B cell (primary cell): ENCODE results near the gene CASP2. TPM values are rescaled to one million over a fixed set of nuclear protein-coding genes. Genes with fewer than 3 reads are reported as not detected.

ENCODE experiments used
- ATAC-seq: fragments of 200-7000 bp; cut with Tn5 transposase; one replicate; pipeline ENCODE4 v1.10.0; 2021; ENCODE audit warnings: low read depth, mild to moderate bottlenecking, moderate number of reproducible peaks, moderate library complexity
- CTCF ChIA-PET: fragments of 350-600 bp; sonication (Branson Sonifier 250); formaldehyde crosslinking; loops from one replicate; lab custom pipeline; 2021; ENCODE audit warnings: antibody characterized with exemption, inconsistent platforms; lab: Charles Lee
- POLR2A ChIA-PET: fragments of 350-600 bp; sonication (Branson Sonifier 250); formaldehyde crosslinking; loops from one replicate; lab custom pipeline; 2021; ENCODE audit warnings: antibody characterized with exemption; lab: Charles Lee
- DNase-seq: peaks from one replicate; pipeline ENCODE4 v3.0.0; 2013
- H2AFZ ChIP-seq: 2 replicates; pipeline ENCODE4 v1.6.1; 2012; ENCODE audit warnings: mild to moderate bottlenecking, low read depth, low read length; ENCODE audit not compliant: insufficient read depth, poor library complexity, severe bottlenecking
- H3K27ac ChIP-seq, 2 donors: 1 replicate in 1 of 2; 2 replicates in 1 of 2; pipeline ENCODE4 v1.5.1; 2012 to 2013; ENCODE audit warnings: low read length in 2 of 2, mild to moderate bottlenecking in 2 of 2, moderate library complexity in 1 of 2
- H3K27me3 ChIP-seq, 4 experiments: fragments of 200-600 bp in 1 of 4; sonication (generic) in 1 of 4; replicated peaks in 1 of 4; 1 replicate in 2 of 4; 2 replicates in 2 of 4; pipeline versions ENCODE4 v1.6.1 to v1.7.0; 2013 to 2016; ENCODE audit warnings: low read length in 3 of 4, mild to moderate bottlenecking in 2 of 4, mixed read lengths in 1 of 4, moderate library complexity in 1 of 4; ENCODE audit not compliant: insufficient read depth in 4 of 4, control insufficient read depth in 3 of 4; ENCODE audit errors: control extremely low read depth in 1 of 4
- H3K36me3 ChIP-seq, 2 experiments: replicated peaks in 1 of 2; 1 replicate in 1 of 2; 2 replicates in 1 of 2; pipeline versions ENCODE4 v1.6.1 to v1.7.1; 2013; ENCODE audit warnings: low read length in 1 of 2; ENCODE audit not compliant: insufficient read depth in 2 of 2, control insufficient read depth in 1 of 2; ENCODE audit errors: control extremely low read depth in 1 of 2, extremely low read depth in 1 of 2
- H3K4me1 ChIP-seq, 2 donors: fragments of 200-600 bp in 1 of 2; sonication (generic) in 1 of 2; 1 replicate in 1 of 2; 2 replicates in 1 of 2; pipeline versions ENCODE4 v1.5.1 to v1.6.1; 2013 to 2017; ENCODE audit warnings: low read length in 2 of 2; ENCODE audit not compliant: control insufficient read depth in 2 of 2, insufficient read depth in 2 of 2
- H3K4me2 ChIP-seq: replicated peaks from 2 replicates; pipeline ENCODE3; 2012; ENCODE audit warnings: mild to moderate bottlenecking, low read depth, low read length; ENCODE audit not compliant: poor library complexity, severe bottlenecking
- H3K4me3 ChIP-seq, 5 experiments: fragments of 200-600 bp in 1 of 5; sonication (generic) in 1 of 5; 1 replicate in 3 of 5; 2 replicates in 2 of 5; pipeline versions ENCODE4 v1.5.1 to v1.7.0; 2011 to 2016; ENCODE audit warnings: low read length in 4 of 5, mild to moderate bottlenecking in 4 of 5, low read depth in 2 of 5, control low read depth in 1 of 5, moderate library complexity in 1 of 5; ENCODE audit not compliant: insufficient read depth in 1 of 5; ENCODE audit errors: control extremely low read depth in 1 of 5, extremely low read depth in 1 of 5
- H3K79me2 ChIP-seq: fragments of 200-600 bp; sonication (generic); one replicate; pipeline ENCODE4 v1.6.0; 2016; ENCODE audit warnings: low read length; ENCODE audit not compliant: control insufficient read depth, insufficient read depth
- H3K9ac ChIP-seq: fragments of 200-600 bp; sonication (generic); 2 replicates; pipeline ENCODE4 v1.6.1; 2017; ENCODE audit warnings: mild to moderate bottlenecking, low read length, moderate library complexity
- H3K9me3 ChIP-seq, 3 donors: one replicate each; pipeline versions ENCODE4 v1.6.1 to v1.7.1; 2013; ENCODE audit warnings: low read length in 2 of 3; ENCODE audit not compliant: control insufficient read depth in 2 of 3, insufficient read depth in 1 of 3; ENCODE audit errors: control extremely low read depth in 1 of 3
- H4K20me1 ChIP-seq: 2 replicates; pipeline ENCODE4 v1.6.0; 2012; ENCODE audit warnings: mild to moderate bottlenecking, low read length; ENCODE audit not compliant: insufficient read depth, control insufficient read depth, poor library complexity, severe bottlenecking
- H3K27ac Mint-ChIP-seq: one replicate; pipeline ENCODE4 v1.8.0; 2021; ENCODE audit warnings: mixed read lengths
- H3K27me3 Mint-ChIP-seq: one replicate; pipeline ENCODE4 v1.8.0; 2021; ENCODE audit warnings: mixed read lengths
- H3K4me1 Mint-ChIP-seq: one replicate; pipeline ENCODE4 v1.8.0; 2021; ENCODE audit warnings: mixed read lengths
- H3K4me3 Mint-ChIP-seq: one replicate; pipeline ENCODE4 v1.8.0; 2021; ENCODE audit warnings: mixed read lengths
- H3K9me3 Mint-ChIP-seq: one replicate; pipeline ENCODE4 v1.8.0; 2022; ENCODE audit warnings: mixed read lengths; ENCODE audit not compliant: insufficient read depth
- EZH2 ChIP-seq: IDR thresholded peaks from 2 replicates; pipeline ENCODE4 v1.6.1; 2012; ENCODE audit warnings: borderline replicate concordance, low read depth, mild to moderate bottlenecking, moderate library complexity, low read length; ENCODE audit not compliant: insufficient read depth, poor library complexity, severe bottlenecking
- WGBS: methylation state at CpG from one replicate; pipeline ENCODE4 v1.1.5; 2013; ENCODE audit warnings: missing lambda C conversion rate; ENCODE audit not compliant: insufficient coverage; 5-methylcytosine and 5-hydroxymethylcytosine counted together
- intact Hi-C: fragments of 100-400 bp; cut with micrococcal nuclease; formaldehyde crosslinking; loops from one replicate; pipeline ENCODE4 v1.10.0; 2022
- polyA plus RNA-seq: library from polyadenylated mRNA; depleted of rRNA; stranded (reverse); fragments of >200 nt; gene quantifications from 2 replicates; pipeline ENCODE4 v1.2.3, GENCODE V29; 2012
- total RNA-seq, 2 donors: library from RNA; stranded (reverse); fragments of 120-200 nt in 1 of 2; gene quantifications; 1 replicate in 1 of 2; 2 replicates in 1 of 2; pipeline versions ENCODE4 v1.2.3 to v1.2.4, GENCODE V29; 2013 to 2022
- TF ChIP-seq, protein P1 (sequence below): fragments of 200-600 bp; IDR thresholded peaks from one replicate; pipeline ENCODE4 v1.8.0; 2022; ENCODE audit warnings: antibody characterized with exemption, mild to moderate bottlenecking

The CASP2 gene
- total and polyA plus RNA-seq, 2 donors (not counting 1 experiment from before 2014, with no cell fraction given): 29.2 to 66.5 TPM

DNA sequence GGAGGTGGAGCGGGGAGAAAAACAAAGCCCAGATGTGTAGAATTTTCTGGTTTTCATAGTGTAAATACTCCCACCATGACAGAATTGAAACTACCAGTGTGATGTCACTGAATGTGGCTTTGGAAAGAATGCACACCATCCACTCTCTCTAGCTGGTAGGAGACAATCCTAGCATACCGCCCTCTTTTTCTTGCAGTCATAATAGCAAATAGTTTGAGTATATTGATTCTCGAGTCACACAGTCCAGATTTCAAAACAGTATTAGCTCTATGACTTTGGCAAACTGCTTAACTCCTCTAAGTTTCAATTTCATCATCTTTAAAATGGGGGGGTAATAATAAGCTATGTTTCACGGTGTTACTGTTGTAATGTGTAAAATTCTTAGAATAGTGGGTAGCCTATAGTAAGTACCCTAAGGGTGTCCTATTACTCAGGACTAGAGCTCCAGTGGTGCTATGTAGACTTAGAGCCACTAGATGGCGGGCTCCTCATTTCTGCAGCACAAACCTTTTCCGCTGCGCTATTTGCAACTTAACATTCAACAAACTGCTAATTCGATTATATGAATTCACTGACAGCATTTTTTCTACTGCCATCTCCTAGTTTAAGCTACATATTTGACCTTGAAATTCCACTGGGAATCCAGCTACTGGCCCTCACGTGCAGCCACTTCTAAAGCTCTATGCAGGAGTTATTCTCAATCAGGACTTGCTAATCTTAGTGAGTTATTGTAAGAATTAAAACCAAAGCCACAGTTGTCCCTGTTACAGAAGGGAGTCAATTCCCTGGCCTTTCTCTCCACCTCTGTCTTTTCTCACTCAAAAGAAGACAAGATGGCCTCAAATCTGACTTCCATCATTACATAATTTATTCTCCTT lies 47.6 kb upstream of the CASP2 start:
- Histone ChIP-seq H3K4me3 (no peak overlapping the region), H3K4me2 (peak overlapping the region; percentile 51), H4K20me1 (no peaks in the 10 kb centered on the region), H3K9me3 (peaks cover 4 to 18% (median 8%) of the 10 kb centered on the region in 3 donors), H3K79me2 (no peaks in the 10 kb centered on the region), H3K27ac (no peak overlapping the region), H3K4me1 (peaks cover 4 to 8% of the 10 kb centered on the region in 2 donors), H3K36me3 (no peaks in the 10 kb centered on the region), H2AFZ (peak overlapping the region; percentile 34), H3K27me3 (peaks cover 0 to 3% (median 0%) of the 10 kb centered on the region in 4 experiments), H3K9ac (no peak overlapping the region)
- intact Hi-C loops: loop anchor here (1.0 kb wide), 6 partner anchors 23 to 176 kb away; partner anchors contain the start of genes CASP2, GSTK1 and ZYX
- ChIA-PET CTCF (interaction anchor here (0.6 to 6.4 kb wide), 73 partner anchors 9 to 1661 kb away, joined by 3 to 172 read pairs (median 4); partner anchors contain the start of genes CASP2, EPHA1, GSTK1 and TAS2R39), POLR2A (interaction anchor here (1.0 kb wide), 1 partner anchor 23 kb away, joined by 4 read pairs; the partner anchor contains the start of gene GSTK1)
- no peak overlapping the region for H3K27ac Mint-ChIP-seq
- DNase-seq: peak; percentile 81
- H3K27me3 Mint-ChIP-seq: peaks cover 27% of the 10 kb centered on the region
- 40% methylated on average over 2 of the region's 9 CpGs for WGBS
- peaks cover 13% of the 10 kb centered on the region for H3K9me3 Mint-ChIP-seq
- peak; percentile 91 for ATAC-seq
- peaks cover 7% of the 10 kb centered on the region for H3K4me1 Mint-ChIP-seq
- TF ChIP-seq, protein P1, sequence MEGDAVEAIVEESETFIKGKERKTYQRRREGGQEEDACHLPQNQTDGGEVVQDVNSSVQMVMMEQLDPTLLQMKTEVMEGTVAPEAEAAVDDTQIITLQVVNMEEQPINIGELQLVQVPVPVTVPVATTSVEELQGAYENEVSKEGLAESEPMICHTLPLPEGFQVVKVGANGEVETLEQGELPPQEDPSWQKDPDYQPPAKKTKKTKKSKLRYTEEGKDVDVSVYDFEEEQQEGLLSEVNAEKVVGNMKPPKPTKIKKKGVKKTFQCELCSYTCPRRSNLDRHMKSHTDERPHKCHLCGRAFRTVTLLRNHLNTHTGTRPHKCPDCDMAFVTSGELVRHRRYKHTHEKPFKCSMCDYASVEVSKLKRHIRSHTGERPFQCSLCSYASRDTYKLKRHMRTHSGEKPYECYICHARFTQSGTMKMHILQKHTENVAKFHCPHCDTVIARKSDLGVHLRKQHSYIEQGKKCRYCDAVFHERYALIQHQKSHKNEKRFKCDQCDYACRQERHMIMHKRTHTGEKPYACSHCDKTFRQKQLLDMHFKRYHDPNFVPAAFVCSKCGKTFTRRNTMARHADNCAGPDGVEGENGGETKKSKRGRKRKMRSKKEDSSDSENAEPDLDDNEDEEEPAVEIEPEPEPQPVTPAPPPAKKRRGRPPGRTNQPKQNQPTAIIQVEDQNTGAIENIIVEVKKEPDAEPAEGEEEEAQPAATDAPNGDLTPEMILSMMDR: peak; percentile 98
- no peak for TF ChIP-seq EZH2
- no peak overlapping the region for H3K4me3 Mint-ChIP-seq
